ENCODE data around the gene NSD2.
A peak's percentile ranks its signal among the peaks of the same experiment; 100 is the strongest.
"Not testable (repeated sequence)": the region's sequence is repeated elsewhere in the genome, so short reads cannot be mapped to it uniquely, and the experiment has no call there.

NSD2 gene

GRCh38 chr4:1870578-1871443, at the start of gene NSD2:
Gene NSD2 (plus strand): TSS chr4:1871393. CDS start chr4:1900655, 29,262 bp downstream.
- DNase-seq (ENCODE audit: low read depth) = peak; percentile 66

GRCh38 chr4:1821679-1822567, 49.3 kb upstream of the NSD2 start:
- no peak for DNase-seq (ENCODE audit: low read depth)

DNA sequence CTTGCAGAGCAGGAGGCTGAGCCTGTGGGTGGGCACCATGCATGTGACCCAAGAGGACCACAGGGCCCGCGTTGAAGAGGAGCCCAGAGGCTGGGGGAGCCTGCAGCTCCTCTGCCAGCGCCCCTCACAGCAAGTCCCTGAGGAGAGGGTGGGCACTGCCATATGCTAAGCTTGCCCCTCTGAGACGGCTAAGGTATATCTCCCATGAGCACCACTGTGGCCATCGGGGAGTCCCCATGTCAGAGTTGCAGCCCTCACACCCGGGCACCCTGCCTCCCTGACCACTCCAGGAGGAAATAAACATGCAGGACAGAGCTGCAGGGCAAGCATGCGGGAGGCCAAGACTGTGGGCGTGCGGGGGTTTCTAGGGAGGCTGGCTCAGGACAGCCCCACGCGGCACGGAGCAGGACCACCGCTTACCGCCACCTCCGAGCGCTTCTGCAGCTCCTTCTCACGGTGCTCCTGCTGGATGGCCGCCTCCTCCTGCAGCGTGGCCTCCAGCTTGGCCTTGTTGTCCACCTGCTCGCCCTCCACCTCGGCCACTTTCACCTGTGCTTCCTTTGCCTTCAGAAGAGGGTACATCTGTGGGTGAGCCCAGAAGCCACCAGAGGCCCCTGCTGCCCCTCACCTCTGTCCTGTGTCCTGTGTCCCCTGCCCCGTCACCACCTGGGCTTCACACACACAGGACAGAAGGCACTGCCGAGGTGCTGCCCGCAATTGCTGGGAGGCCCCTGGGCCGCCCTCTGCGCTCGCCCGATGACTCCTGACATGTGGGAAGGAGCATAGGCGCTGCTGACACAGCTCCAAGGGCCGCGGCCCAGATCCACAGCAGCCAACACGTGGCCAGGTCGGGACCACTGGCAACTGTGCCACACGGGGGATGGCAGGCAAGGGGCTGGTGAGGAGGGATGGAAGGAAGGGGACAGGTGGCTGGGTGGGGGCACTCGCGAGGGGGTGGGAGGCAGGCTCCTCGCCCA, 48.3 kb upstream of the NSD2 start:
- DNase-seq (ENCODE audit: low read depth) = no peak

GRCh38 chr4:1823545-1823932, 47.7 kb upstream of the NSD2 start:
- DNase-seq (ENCODE audit: low read depth) = no peak

- DNase-seq (ENCODE audit: low read depth) = no peak
These were observed 46.4 kb upstream of the NSD2 start for GRCh38 chr4:1824746-1825145.

DNA sequence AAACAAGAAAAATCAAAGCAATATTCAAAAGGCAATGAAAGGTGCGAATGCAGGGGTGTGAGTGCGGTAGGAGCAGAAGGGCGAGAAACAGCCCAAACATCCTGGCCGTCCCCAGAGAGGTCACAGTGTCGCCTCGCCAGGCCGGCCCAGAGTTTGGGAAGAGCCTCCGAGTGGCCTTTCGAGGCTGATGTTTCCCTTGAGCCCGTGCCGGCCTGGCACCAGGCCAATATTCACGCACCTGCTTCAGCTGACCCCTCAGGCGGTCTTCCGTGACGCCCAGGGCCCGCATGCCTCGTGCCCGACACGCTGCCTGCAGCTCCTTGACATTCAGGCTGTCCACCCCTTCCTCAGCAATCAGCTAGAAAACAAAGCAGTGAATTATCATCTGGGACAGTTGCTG, 45.9 kb upstream of the NSD2 start:
- no peak for DNase-seq (ENCODE audit: low read depth)

DNA sequence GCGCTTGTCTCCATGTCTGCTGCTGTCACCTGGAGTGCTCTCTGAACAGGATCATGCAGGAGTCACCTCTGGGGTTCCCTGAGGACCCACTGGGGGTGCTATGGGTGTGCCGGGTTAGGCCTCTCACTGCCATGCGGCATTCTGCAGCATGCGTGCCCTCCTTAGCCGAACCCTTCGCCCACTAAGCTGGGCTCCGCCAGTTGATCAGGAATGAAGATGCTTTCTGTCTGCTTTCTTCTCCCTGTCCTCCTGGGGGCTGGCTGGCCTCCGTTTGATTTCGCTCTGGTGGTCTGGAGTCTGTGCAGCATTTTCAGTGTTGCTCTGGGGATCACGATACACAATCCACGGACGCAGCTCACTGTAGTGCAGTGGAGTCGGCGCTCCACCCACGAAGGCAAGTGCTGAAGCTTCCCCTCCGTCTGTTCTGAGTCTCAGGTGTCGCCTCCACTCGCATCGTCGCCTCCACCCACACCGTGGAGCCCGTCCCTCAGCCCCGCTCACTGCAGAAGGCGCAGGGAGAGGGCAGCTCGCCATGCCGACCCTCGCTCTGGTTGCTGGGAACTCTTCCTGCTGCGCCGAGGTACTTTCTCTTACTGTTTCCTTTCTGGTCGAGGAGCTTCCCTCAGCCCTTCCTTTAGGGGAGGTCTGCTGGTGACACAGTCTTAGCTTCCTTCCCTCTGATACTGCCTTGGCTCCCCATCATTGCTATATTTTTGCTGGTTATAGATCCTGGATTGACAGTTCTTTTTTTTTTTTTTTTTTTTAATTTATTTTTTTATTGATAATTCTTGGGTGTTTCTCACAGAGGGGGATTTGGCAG, 44.5 kb upstream of the NSD2 start:
- DNase-seq (ENCODE audit: low read depth) = no peak

DNA sequence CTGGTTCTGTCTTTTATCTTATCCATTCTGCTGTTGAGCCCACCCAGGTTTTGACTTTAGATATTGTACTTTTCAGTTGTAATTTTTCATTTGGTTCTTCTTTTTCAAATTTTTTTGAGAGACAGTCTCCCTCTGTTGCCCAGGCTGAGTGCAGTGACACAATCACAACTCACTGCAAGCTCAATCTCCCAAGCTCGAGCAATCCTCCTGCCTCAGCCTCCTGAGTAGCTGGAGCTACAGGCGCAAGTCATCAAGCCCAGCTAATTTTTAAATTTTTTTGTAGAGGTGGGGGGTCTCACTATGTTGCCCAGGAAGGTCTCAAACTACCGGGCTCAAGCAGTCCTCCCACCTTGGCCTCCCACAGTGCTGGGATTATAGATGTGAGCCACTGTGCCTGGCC, 41.0 kb upstream of the NSD2 start:
- no peak for DNase-seq (ENCODE audit: low read depth)

DNA sequence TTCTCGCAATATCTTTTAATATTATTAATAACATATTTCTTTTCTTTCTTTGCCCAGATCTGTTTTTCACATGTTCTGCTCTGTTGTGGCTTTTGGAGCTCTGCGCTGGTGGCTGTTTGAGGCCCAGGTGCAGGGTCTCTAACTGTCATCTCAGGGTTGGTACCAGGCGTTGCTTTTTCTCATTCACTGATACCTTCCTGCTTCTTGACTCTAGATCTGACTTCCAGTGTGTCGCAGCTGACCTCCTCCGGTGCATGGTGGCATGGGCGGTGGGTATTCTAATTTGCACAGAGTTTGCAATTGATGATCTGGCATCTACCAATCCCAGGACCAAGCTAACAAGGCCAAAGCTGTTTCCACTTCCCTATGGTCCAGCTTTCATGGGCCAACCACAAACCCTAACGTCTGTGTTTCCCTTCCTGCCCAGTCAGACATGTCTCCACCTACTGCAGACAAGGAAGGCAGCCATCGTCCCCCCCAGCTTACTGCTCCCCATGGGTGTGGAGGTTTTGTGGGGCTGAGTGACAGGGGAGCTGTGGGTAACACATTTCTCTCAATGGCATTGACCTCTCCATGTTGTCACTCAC, 40.5 kb upstream of the NSD2 start:
- DNase-seq (ENCODE audit: low read depth) = no peak

DNA sequence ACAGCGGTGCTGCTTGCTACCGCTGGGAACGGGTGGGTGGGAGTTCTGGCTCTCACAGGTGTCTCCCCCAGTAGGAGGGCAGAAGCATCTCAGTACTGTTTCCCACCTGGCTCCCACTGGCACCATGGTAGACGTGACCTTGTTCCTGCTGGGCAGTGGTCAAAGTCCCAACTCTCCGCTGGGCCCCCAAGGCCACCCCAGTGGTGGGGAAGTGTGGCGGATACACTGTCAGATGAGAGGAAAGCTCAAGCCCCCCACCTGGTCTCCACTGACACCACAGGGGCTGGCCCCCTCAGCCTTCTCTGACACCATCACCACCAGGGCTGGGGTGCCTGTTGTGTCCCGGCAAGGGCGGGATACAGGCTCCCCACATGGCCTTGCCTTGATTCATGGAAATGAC, 39.9 kb upstream of the NSD2 start:
- DNase-seq (ENCODE audit: low read depth) = no peak

- DNase-seq (ENCODE audit: low read depth) = no peak
These were observed 38.5 kb upstream of the NSD2 start for GRCh38 chr4:1832690-1833089.

GRCh38 chr4:1833307-1834046, 37.7 kb upstream of the NSD2 start:
- no peak for DNase-seq (ENCODE audit: low read depth)

- DNase-seq (ENCODE audit: low read depth) = no peak
These were observed 37.0 kb upstream of the NSD2 start for GRCh38 chr4:1834047-1834775.

DNA sequence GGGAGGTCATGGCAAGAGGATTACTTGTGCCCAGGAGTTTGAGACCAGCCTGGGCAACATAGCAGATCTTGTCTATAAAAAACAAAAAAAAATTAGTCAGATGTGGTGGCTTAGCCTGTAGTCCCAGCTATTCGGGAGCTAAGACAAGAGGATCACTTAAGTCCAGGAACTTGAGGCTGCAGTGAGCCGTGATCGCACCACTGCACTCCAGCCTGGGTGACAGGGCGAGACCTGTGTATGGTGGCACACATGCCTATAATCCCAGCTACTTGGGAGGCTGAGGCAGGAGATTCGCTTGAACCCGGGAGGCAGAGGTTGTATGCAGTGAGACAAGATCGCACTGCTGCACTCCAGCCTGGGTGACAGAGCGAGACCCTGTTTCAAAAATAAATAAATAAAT, 35.4 kb upstream of the NSD2 start:
- not testable (repeated sequence) for DNase-seq (ENCODE audit: low read depth)

- no peak for DNase-seq (ENCODE audit: low read depth)
These were observed 34.5 kb upstream of the NSD2 start for GRCh38 chr4:1836650-1837049.

- no peak for DNase-seq (ENCODE audit: low read depth)
These were observed 34.1 kb upstream of the NSD2 start for GRCh38 chr4:1837069-1837468.

DNA sequence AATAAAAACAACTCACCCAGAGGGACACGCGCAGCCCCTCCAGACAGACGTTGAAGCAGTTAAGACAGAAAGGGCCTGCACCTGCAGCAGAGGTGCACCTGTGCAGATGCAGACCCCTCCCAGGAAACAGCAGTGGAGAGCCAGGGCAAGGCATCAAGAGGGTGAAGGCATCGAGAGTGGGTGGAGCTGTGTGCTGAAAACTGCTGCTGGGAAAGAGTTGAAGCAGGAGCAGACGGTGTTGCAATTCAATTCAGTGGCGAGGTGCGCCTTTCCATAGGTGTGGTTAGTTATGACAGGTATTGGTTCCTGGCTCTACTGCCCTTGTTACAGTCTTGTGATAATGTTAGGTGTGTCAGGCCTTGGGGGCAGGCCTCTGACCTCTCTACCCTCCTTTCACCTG, 31.9 kb upstream of the NSD2 start:
- DNase-seq (ENCODE audit: low read depth) = no peak

DNA sequence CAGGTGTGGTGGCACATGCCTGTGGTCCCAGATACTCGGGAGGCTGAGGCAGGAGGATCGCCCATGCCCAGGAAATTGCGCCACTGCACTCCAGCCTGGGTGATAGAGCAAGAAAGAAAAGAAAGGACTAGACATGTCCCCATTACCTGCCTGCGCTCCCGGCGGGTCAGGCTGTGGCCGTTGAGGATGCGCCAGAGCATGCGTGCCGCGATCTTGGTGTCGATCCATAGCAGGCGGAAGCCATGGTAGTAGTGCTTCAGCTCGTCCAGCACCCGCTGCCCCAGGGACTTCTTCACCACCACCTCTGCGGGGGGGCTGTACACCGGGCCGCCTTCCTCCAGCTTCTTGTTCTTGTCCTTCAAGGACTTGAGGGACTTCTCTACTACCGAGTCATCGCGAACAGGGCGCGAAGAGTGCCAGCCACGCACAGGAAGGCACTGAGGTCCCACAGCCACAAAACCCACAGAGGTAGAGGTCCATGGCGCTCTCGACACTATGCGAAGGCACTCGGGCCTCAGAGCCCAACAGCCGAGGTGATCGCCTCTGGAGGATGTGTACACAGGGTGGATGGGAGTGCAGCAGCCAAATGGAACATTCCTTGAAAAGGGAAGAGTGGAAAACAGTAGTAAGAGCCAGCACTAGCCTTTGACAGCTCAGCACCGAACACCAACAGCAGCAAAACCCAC, 29.8 kb upstream of the NSD2 start:
- no peak for DNase-seq (ENCODE audit: low read depth)

GRCh38 chr4:1841887-1842210, 29.3 kb upstream of the NSD2 start:
- DNase-seq (ENCODE audit: low read depth) = no peak
